ENCODE measurements around the gene DLG1. TPM values are rescaled to one million over a fixed set of nuclear protein-coding genes. Genes with fewer than 3 reads are reported as not detected.

Gene DLG1
- polyA plus RNA-seq, 1 experiment, result 58.9 TPM

- Histone ChIP-seq H3K27me3 (ENCODE audit: control insufficient read depth, insufficient read depth, low read length) (peaks cover 12% of the 10 kb centered on the region), H3K27ac (ENCODE audit: low read depth, low read length) (no peak overlapping the region), H3K9me3 (ENCODE audit: control insufficient read depth, insufficient read depth, low read length) (no peaks in the 10 kb centered on the region; the same call in 1 of the 2 replicates), H3K4me3 (ENCODE audit: low read depth, low read length) (peak overlapping the region; percentile 47)
- POLR2A ChIA-PET, result interaction anchor here (0.9 kb wide), 2 partner anchors 12 to 25 kb away, joined by 3 read pairs; no protein-coding TSS in a partner anchor
- TF ChIP-seq CTCF (IDR thresholded peaks at IDR 0.05; ENCODE audit: low read depth, low read length), result no peak
- CTCF ChIA-PET, result interaction anchor here (0.6 to 2.0 kb wide), 27 partner anchors 8 to 174 kb away, joined by 3 to 44 read pairs (median 4); no protein-coding TSS in a partner anchor
- no peak for DNase-seq (ENCODE audit: low read depth, low spot score)
Observed at GRCh38 chr3:197028728-197029510, 269.5 kb downstream of the DLG1 start.

GRCh38 chr3:197027896-197028727 is 270.3 kb downstream of the DLG1 start:
- ChIA-PET CTCF (interaction anchor here (0.8 to 1.6 kb wide), 3 partner anchors 13 to 159 kb away, joined by 3 to 6 read pairs (median 4); no protein-coding TSS in a partner anchor), POLR2A (interaction anchor here (0.9 kb wide), 1 partner anchor 11 kb away, joined by 3 read pairs; no protein-coding TSS in a partner anchor)
- H3K4me3 ChIP-seq (ENCODE audit: low read depth, low read length), result no peak overlapping the region
- DNase-seq (ENCODE audit: low read depth, low spot score), result no peak
- no peak overlapping the region for H3K27ac ChIP-seq (ENCODE audit: low read depth, low read length)
- H3K27me3 ChIP-seq (ENCODE audit: control insufficient read depth, insufficient read depth, low read length), result peaks cover 18% of the 10 kb centered on the region
- no peak for TF ChIP-seq CTCF (IDR thresholded peaks at IDR 0.05; ENCODE audit: low read depth, low read length)
- no peaks in the 10 kb centered on the region; the same call in 1 of the 2 replicates for H3K9me3 ChIP-seq (ENCODE audit: control insufficient read depth, insufficient read depth, low read length)

- POLR2A ChIA-PET, result interaction anchor here (0.9 kb wide), 1 partner anchor 10 kb away, joined by 3 read pairs; no protein-coding TSS in a partner anchor
- H3K9me3 ChIP-seq (ENCODE audit: control insufficient read depth, insufficient read depth, low read length), result no peaks in the 10 kb centered on the region; the same call in 1 of the 2 replicates
- CTCF ChIA-PET, result no interaction called here
- H3K27me3 ChIP-seq (ENCODE audit: control insufficient read depth, insufficient read depth, low read length), result peaks cover 26% of the 10 kb centered on the region
- no peak for TF ChIP-seq CTCF (IDR thresholded peaks at IDR 0.05; ENCODE audit: low read depth, low read length)
- no peak for DNase-seq (ENCODE audit: low read depth, low spot score)
- H3K27ac ChIP-seq (ENCODE audit: low read depth, low read length), result no peak overlapping the region
- H3K4me3 ChIP-seq (ENCODE audit: low read depth, low read length), result no peak overlapping the region
Observed at GRCh38 chr3:197027151-197027895, 271.1 kb downstream of the DLG1 start.

GRCh38 chr3:197026481-197026866 is 271.9 kb downstream of the DLG1 start:
- H3K27me3 ChIP-seq (ENCODE audit: control insufficient read depth, insufficient read depth, low read length), result peaks cover 33% of the 10 kb centered on the region
- H3K4me3 ChIP-seq (ENCODE audit: low read depth, low read length), result no peak overlapping the region
- ChIA-PET CTCF (no interaction called here), POLR2A (no interaction called here)
- TF ChIP-seq CTCF (IDR thresholded peaks at IDR 0.05; ENCODE audit: low read depth, low read length), result no peak
- H3K27ac ChIP-seq (ENCODE audit: low read depth, low read length), result no peak overlapping the region
- no peak for DNase-seq (ENCODE audit: low read depth, low spot score)
- H3K9me3 ChIP-seq (ENCODE audit: control insufficient read depth, insufficient read depth, low read length), result no peaks in the 10 kb centered on the region; the same call in 1 of the 2 replicates

Data from AG04450 (cell line).